ENCODE results near the gene RGS7. TPM values are rescaled to one million over a fixed set of nuclear protein-coding genes. Genes with fewer than 3 reads are reported as not detected.

The RGS7 gene
- total RNA-seq, 4 donors from 2014 or later: not detected

DNA sequence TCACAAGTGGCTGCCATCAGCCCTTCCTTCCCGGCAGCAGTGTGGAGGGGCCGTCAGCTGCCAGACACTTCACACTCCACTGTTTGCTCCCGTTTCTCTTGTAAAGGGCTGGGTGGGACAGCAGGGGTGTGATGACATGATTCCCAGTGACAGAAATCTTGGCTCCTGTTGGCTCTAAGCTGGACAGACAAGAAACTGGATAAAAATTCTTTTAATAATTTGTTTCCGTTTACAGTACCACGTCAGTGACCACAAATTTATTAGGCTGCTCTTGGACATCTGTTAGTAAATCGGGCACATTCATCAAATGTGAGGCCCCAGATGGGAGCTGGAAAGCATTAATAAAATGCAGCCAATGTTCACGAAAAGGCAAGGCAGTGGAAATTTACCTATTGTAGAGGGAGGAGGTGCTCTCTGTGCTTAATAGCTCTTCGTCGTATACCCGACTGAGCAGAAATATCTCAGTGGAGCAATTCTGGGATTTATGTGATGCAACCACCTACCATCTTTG is 391.4 kb downstream of the RGS7 start:
- H3K4me3 ChIP-seq: no peak overlapping the region
- TF ChIP-seq POLR2A (IDR thresholded peaks at IDR 0.05): no peak
- TF ChIP-seq, protein P1, sequence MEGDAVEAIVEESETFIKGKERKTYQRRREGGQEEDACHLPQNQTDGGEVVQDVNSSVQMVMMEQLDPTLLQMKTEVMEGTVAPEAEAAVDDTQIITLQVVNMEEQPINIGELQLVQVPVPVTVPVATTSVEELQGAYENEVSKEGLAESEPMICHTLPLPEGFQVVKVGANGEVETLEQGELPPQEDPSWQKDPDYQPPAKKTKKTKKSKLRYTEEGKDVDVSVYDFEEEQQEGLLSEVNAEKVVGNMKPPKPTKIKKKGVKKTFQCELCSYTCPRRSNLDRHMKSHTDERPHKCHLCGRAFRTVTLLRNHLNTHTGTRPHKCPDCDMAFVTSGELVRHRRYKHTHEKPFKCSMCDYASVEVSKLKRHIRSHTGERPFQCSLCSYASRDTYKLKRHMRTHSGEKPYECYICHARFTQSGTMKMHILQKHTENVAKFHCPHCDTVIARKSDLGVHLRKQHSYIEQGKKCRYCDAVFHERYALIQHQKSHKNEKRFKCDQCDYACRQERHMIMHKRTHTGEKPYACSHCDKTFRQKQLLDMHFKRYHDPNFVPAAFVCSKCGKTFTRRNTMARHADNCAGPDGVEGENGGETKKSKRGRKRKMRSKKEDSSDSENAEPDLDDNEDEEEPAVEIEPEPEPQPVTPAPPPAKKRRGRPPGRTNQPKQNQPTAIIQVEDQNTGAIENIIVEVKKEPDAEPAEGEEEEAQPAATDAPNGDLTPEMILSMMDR (IDR thresholded peaks at IDR 0.05 in 4 of 5, conservative IDR thresholded peaks at IDR 0.05 in 1 of 5): no peak
- no peaks in the 10 kb centered on the region for H3K4me1 ChIP-seq
- H3K36me3 ChIP-seq: no peaks in the 10 kb centered on the region
- H3K27me3 ChIP-seq: no peaks in the 10 kb centered on the region
- DNase-seq (no peak), ATAC-seq (no peak)
- intact Hi-C loops (cut with DNase I; ENCODE audit: low total_unique reads) (no loop called here), in situ Hi-C loops (cut with MboI; ENCODE audit: low sequenced_read_pairs in 4 of 4) (no loop called here)
- no peak overlapping the region for H3K27ac ChIP-seq
- H3K9me3 ChIP-seq: no peaks in the 10 kb centered on the region

DNA sequence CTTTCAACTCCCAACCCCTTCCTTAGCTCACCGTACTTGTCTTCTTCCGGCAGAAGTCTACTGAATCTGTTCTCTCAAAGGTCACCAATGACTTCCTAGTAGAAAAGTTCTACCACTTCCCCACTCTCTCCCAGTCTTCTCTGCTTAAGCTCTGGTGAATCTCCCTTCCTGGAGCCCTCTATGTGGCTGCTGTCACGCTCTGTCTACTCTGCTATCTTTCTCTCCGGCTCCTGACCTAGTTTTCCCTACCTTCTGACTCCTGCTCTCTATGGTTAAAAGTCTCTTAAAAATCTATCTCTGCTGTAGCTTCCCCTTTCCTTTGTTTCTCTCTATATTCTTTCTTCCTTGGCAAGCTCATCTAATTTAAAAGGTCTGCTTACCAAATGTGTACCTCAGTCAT is 394.9 kb downstream of the RGS7 start:
- Histone ChIP-seq H3K4me3 (no peak overlapping the region), H3K9me3 (no peaks in the 10 kb centered on the region), H3K4me1 (no peaks in the 10 kb centered on the region), H3K27ac (no peak overlapping the region), H3K27me3 (no peaks in the 10 kb centered on the region), H3K36me3 (no peaks in the 10 kb centered on the region)
- intact Hi-C loops (cut with DNase I; ENCODE audit: low total_unique reads) (no loop called here), in situ Hi-C loops (cut with MboI; ENCODE audit: low sequenced_read_pairs in 4 of 4) (no loop called here)
- DNase-seq (no peak), ATAC-seq (no peak)
- TF ChIP-seq POLR2A (IDR thresholded peaks at IDR 0.05): no peak
- TF ChIP-seq, protein P1 (IDR thresholded peaks at IDR 0.05 in 4 of 5, conservative IDR thresholded peaks at IDR 0.05 in 1 of 5): no peak

DNA sequence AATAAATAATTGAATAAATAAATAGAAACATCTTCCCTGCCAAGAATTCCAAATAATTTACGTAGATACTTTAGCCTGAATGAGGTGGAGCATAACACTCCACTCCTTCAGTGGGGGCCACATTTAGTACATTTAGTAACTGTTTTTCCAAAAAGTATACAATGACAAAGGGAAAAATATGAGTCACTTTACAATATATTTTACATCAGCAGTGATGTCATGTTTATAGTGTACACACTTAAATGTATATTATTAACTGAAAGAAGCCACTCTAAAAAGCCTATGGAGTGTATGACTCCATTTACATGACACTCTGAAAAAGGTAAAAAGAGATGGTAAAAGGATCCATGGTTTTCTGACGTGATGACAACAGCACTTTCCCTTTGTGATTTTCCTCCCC is 400.6 kb downstream of the RGS7 start:
- Histone ChIP-seq H3K4me3 (no peak overlapping the region), H3K27me3 (no peaks in the 10 kb centered on the region), H3K27ac (no peak overlapping the region), H3K9me3 (no peaks in the 10 kb centered on the region), H3K4me1 (no peaks in the 10 kb centered on the region), H3K36me3 (no peaks in the 10 kb centered on the region)
- TF ChIP-seq, protein P1 (IDR thresholded peaks at IDR 0.05 in 4 of 5, conservative IDR thresholded peaks at IDR 0.05 in 1 of 5): no peak
- TF ChIP-seq POLR2A (IDR thresholded peaks at IDR 0.05): no peak
- in situ Hi-C loops (cut with MboI; ENCODE audit: low sequenced_read_pairs in 4 of 4): no loop called here
- intact Hi-C loops (cut with DNase I; ENCODE audit: low total_unique reads): no loop called here
- no peak for DNase-seq
- no peak for ATAC-seq

DNA sequence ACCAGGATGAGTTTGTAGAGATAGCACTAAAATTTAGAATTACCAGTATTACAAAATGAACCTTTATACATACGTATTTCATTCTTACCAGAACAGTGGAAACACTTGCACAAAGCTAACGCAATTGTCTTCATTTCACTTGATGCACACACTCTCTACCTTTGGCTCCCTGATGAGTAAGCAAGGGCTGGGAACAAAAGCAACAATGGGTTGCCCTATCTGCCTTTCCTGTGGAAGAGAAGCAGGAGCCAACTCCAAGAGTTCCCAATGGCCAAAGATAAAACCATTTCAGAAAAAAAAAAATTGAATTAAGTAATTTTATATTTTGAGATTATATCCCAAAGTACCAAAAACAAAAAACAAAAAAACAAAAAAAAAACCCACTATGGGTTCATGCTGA is 401.0 kb downstream of the RGS7 start:
- H3K27me3 ChIP-seq: no peaks in the 10 kb centered on the region
- in situ Hi-C loops (cut with MboI; ENCODE audit: low sequenced_read_pairs in 4 of 4): no loop called here
- no peak overlapping the region for H3K4me3 ChIP-seq
- intact Hi-C loops (cut with DNase I; ENCODE audit: low total_unique reads): no loop called here
- no peaks in the 10 kb centered on the region for H3K4me1 ChIP-seq
- TF ChIP-seq POLR2A (IDR thresholded peaks at IDR 0.05): no peak
- TF ChIP-seq, protein P1 (IDR thresholded peaks at IDR 0.05 in 4 of 5, conservative IDR thresholded peaks at IDR 0.05 in 1 of 5): no peak
- no peak for DNase-seq
- no peak for ATAC-seq
- H3K27ac ChIP-seq: no peak overlapping the region
- no peaks in the 10 kb centered on the region for H3K9me3 ChIP-seq
- no peaks in the 10 kb centered on the region for H3K36me3 ChIP-seq
